ENCODE data around the gene NOD1. TPM values are rescaled to one million over a fixed set of nuclear protein-coding genes. Genes with fewer than 3 reads are reported as not detected.

The NOD1 gene
- total RNA-seq, 4 donors from 2014 or later = 12.4 to 18.3 (median 15.6) TPM

DNA sequence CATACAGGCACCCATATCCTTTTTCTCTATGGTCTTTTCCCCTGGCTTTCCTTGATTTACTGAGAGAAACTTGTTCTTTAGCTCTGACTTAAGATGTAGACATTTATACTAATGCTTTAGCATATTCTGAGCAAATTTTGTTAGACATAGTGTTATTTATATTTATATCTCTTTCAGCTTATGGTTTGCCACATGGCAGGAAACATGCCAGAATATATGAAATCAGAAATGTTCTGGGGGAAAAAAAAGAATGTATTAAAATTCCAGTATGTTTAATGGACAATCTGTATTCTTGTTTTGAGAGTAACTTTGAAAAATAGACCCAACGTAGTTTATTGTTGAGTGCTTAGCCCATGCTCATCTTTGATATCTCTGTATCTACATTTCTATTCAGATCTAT lies 36.2 kb upstream of the NOD1 start:
- 100% methylated on average over 1 of the region's 1 CpG for WGBS, 2 donors (ENCODE audit: low coverage in 1 of 2)
- H3K9me3 ChIP-seq = no peaks in the 10 kb centered on the region
- no peak overlapping the region for H3K4me3 ChIP-seq
- intact Hi-C loops (cut with DNase I; ENCODE audit: low total_unique reads) = loop anchor here (5.0 kb wide), 1 partner anchor 1612 kb away; no protein-coding TSS in a partner anchor
- no peaks in the 10 kb centered on the region for H3K36me3 ChIP-seq
- H3K27me3 ChIP-seq = no peaks in the 10 kb centered on the region
- H3K27ac ChIP-seq = no peak overlapping the region
- H3K4me1 ChIP-seq = peaks cover 0 to 7% (median 3%) of the 10 kb centered on the region in 4 donors
- in situ Hi-C loops (cut with MboI; ENCODE audit: low pct_ligation_motif_present in 1 of 4, low pct_unique_long_range_greater_than_20kb in 1 of 4, low sequenced_read_pairs in 3 of 4) = no loop called here
- no peak for DNase-seq
- no peak for TF ChIP-seq POLR2A (IDR thresholded peaks at IDR 0.05)
- TF ChIP-seq EP300 (IDR thresholded peaks at IDR 0.05; ENCODE audit: low read depth) = no peak

- no peak for DNase-seq
- no peaks in the 10 kb centered on the region for H3K9me3 ChIP-seq
- H3K36me3 ChIP-seq = no peaks in the 10 kb centered on the region
- no peak for TF ChIP-seq POLR2A (IDR thresholded peaks at IDR 0.05)
- no peak for TF ChIP-seq EP300 (IDR thresholded peaks at IDR 0.05; ENCODE audit: low read depth)
- no peak for TF ChIP-seq POLR2AphosphoS5 (IDR thresholded peaks at IDR 0.05)
- TF ChIP-seq, protein P1, sequence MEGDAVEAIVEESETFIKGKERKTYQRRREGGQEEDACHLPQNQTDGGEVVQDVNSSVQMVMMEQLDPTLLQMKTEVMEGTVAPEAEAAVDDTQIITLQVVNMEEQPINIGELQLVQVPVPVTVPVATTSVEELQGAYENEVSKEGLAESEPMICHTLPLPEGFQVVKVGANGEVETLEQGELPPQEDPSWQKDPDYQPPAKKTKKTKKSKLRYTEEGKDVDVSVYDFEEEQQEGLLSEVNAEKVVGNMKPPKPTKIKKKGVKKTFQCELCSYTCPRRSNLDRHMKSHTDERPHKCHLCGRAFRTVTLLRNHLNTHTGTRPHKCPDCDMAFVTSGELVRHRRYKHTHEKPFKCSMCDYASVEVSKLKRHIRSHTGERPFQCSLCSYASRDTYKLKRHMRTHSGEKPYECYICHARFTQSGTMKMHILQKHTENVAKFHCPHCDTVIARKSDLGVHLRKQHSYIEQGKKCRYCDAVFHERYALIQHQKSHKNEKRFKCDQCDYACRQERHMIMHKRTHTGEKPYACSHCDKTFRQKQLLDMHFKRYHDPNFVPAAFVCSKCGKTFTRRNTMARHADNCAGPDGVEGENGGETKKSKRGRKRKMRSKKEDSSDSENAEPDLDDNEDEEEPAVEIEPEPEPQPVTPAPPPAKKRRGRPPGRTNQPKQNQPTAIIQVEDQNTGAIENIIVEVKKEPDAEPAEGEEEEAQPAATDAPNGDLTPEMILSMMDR (IDR thresholded peaks at IDR 0.05) = no peak
- intact Hi-C loops (cut with DNase I; ENCODE audit: low total_unique reads) (no loop called here), in situ Hi-C loops (cut with MboI; ENCODE audit: low pct_ligation_motif_present in 1 of 4, low pct_unique_long_range_greater_than_20kb in 1 of 4, low sequenced_read_pairs in 3 of 4) (no loop called here)
- H3K27ac ChIP-seq = no peak overlapping the region
- 86 to 90% methylated on average over 3 of the region's 3 CpGs for WGBS, 2 donors (ENCODE audit: low coverage in 1 of 2)
- no peaks in the 10 kb centered on the region for H3K27me3 ChIP-seq
- peaks cover 0 to 6% (median 1%) of the 10 kb centered on the region in 4 donors for H3K4me1 ChIP-seq
- H3K4me3 ChIP-seq = no peak overlapping the region
Measured at GRCh38 chr7:30514177-30514576, 35.6 kb upstream of the NOD1 start.

- Histone ChIP-seq H3K27me3 (no peaks in the 10 kb centered on the region), H3K27ac (no peak overlapping the region), H3K4me3 (no peak overlapping the region), H3K36me3 (no peaks in the 10 kb centered on the region), H3K4me1 (peaks cover 0 to 6% (median 0%) of the 10 kb centered on the region in 4 donors), H3K9me3 (no peaks in the 10 kb centered on the region)
- WGBS, 2 donors (ENCODE audit: low coverage in 1 of 2) = 88 to 89% methylated on average over 2 of the region's 2 CpGs
- intact Hi-C loops (cut with DNase I; ENCODE audit: low total_unique reads) = no loop called here
- in situ Hi-C loops (cut with MboI; ENCODE audit: low pct_ligation_motif_present in 1 of 4, low pct_unique_long_range_greater_than_20kb in 1 of 4, low sequenced_read_pairs in 3 of 4) = no loop called here
- no peak for TF ChIP-seq POLR2A (IDR thresholded peaks at IDR 0.05)
- TF ChIP-seq, protein P1 (IDR thresholded peaks at IDR 0.05) = no peak
- no peak for TF ChIP-seq POLR2AphosphoS5 (IDR thresholded peaks at IDR 0.05)
- TF ChIP-seq EP300 (IDR thresholded peaks at IDR 0.05; ENCODE audit: low read depth) = no peak
- no peak for DNase-seq
Measured at GRCh38 chr7:30513762-30514161, 35.2 kb upstream of the NOD1 start.

GRCh38 chr7:30511973-30512662 lies 33.5 kb upstream of the NOD1 start:
- TF ChIP-seq EP300 (IDR thresholded peaks at IDR 0.05; ENCODE audit: low read depth) (no peak), POLR2AphosphoS5 (IDR thresholded peaks at IDR 0.05) (no peak), POLR2A (IDR thresholded peaks at IDR 0.05) (no peak)
- TF ChIP-seq, protein P1 (IDR thresholded peaks at IDR 0.05) = no peak
- Histone ChIP-seq H3K27ac (no peak overlapping the region), H3K36me3 (no peaks in the 10 kb centered on the region), H3K27me3 (no peaks in the 10 kb centered on the region), H3K9me3 (no peaks in the 10 kb centered on the region), H3K4me1 (peaks cover 0 to 6% (median 0%) of the 10 kb centered on the region in 4 donors), H3K4me3 (no peak overlapping the region)
- 86 to 87% methylated on average over 1 of the region's 1 CpG for WGBS, 2 donors (ENCODE audit: low coverage in 1 of 2)
- DNase-seq = no peak
- in situ Hi-C loops (cut with MboI; ENCODE audit: low pct_ligation_motif_present in 1 of 4, low pct_unique_long_range_greater_than_20kb in 1 of 4, low sequenced_read_pairs in 3 of 4) (no loop called here), intact Hi-C loops (cut with DNase I; ENCODE audit: low total_unique reads) (no loop called here)

Measured in transverse colon (tissue), 4 donors.